Panc1 (cell line): ENCODE results near the gene NCK2. TPM values are rescaled to one million over a fixed set of nuclear protein-coding genes. Genes with fewer than 3 reads are reported as not detected.
"Not testable (repeated sequence)": the region's sequence is repeated elsewhere in the genome, so short reads cannot be mapped to it uniquely, and the experiment has no call there.

ENCODE experiments used
- ATAC-seq: fragments of 200-7000 bp; cut with Tn5 transposase; 2 replicates; pipeline ENCODE4 v1.9.1; 2020; ENCODE audit warnings: mild to moderate bottlenecking, moderate library complexity
- BruUV-seq: library from RNA; stranded (reverse); fragments of 400-500 nt; replicated peaks from 2 replicates; lab custom pipeline; 2021; lab: Mats Ljungman, UMichigan
- CTCF ChIA-PET: fragments of 300-600 bp; sonication (Branson Sonifier 250); formaldehyde crosslinking; loops from one replicate; lab custom pipeline; 2022; ENCODE audit warnings: antibody characterized with exemption; lab: Charles Lee
- POLR2A ChIA-PET: fragments of 300-600 bp; sonication (Branson Sonifier 250); formaldehyde crosslinking; loops from one replicate; lab custom pipeline; 2022; ENCODE audit warnings: antibody characterized with exemption; lab: Charles Lee
- DNase-seq: peaks from one replicate; pipeline ENCODE4 v3.0.0-alpha.2; 2010; ENCODE audit warnings: low read depth, low spot score
- H3K27ac ChIP-seq: 2 replicates; pipeline ENCODE4 v1.5.1; 2011; ENCODE audit warnings: mild to moderate bottlenecking, low read length, inconsistent platforms
- H3K27me3 ChIP-seq: fragments of 200-500 bp; sonication (Bioruptor generic); 2 replicates; pipeline ENCODE4 v1.6.0; 2014; ENCODE audit warnings: low read length, inconsistent platforms; ENCODE audit not compliant: control insufficient read depth, insufficient read depth
- H3K36me3 ChIP-seq: fragments of 200-500 bp; sonication (Bioruptor generic); 2 replicates; pipeline ENCODE4 v1.5.1; 2014; ENCODE audit warnings: inconsistent platforms, mild to moderate bottlenecking, low read length, moderate library complexity; ENCODE audit not compliant: control insufficient read depth, insufficient read depth
- H3K4me1 ChIP-seq: 2 replicates; pipeline ENCODE4 v1.5.1; 2011; ENCODE audit warnings: inconsistent platforms, mild to moderate bottlenecking, low read length, moderate library complexity; ENCODE audit not compliant: control insufficient read depth, insufficient read depth
- H3K4me3 ChIP-seq, 2 experiments: 2 replicates each; pipeline ENCODE4 v1.5.1; 2011 to 2012; ENCODE audit warnings: low read depth in 2 of 2, low read length in 2 of 2, mild to moderate bottlenecking in 2 of 2, inconsistent platforms in 1 of 2, moderate library complexity in 1 of 2
- H3K9me3 ChIP-seq: fragments of 200-500 bp; sonication (Bioruptor generic); 2 replicates; pipeline ENCODE4 v1.5.1; 2014; ENCODE audit warnings: low read depth, mild to moderate bottlenecking, inconsistent platforms, low read length, moderate library complexity; ENCODE audit not compliant: control insufficient read depth, insufficient read depth
- POLR2AphosphoS5 ChIP-seq: IDR thresholded peaks from 2 replicates; pipeline ENCODE4 v1.6.1; 2012; ENCODE audit warnings: mild to moderate bottlenecking, low read depth, low read length, moderate library complexity
- SIN3A ChIP-seq: IDR thresholded peaks from 2 replicates; pipeline ENCODE4 v1.6.1; 2012; ENCODE audit warnings: low read depth, mild to moderate bottlenecking, low read length, moderate library complexity, borderline replicate concordance; ENCODE audit not compliant: insufficient read depth
- TCF7L2 ChIP-seq: IDR thresholded peaks from 2 replicates; pipeline ENCODE4 v1.6.1; 2011; ENCODE audit warnings: mild to moderate bottlenecking, low read depth, low read length, inconsistent platforms
- in situ Hi-C: cut with HindIII; loops from 2 replicates; pipeline ENCODE4 v1.10.0; 2016; ENCODE audit warnings: low sequenced_read_pairs, low pct_unique_long_range_greater_than_20kb
- intact Hi-C: fragments of 100-400 bp; cut with micrococcal nuclease; formaldehyde crosslinking; loops from one replicate; pipeline ENCODE4 v1.10.0; 2022; ENCODE audit not compliant: unreplicated experiment
- total RNA-seq: library from RNA; stranded (reverse); gene quantifications from one replicate; pipeline ENCODE4 v1.2.1, GENCODE V29; 2021; ENCODE audit not compliant: unreplicated experiment
- TF ChIP-seq, protein P1 (sequence below): fragments of 450-650 bp; IDR thresholded peaks from 2 replicates; pipeline ENCODE4 v1.5.1; 2017; ENCODE audit warnings: mild to moderate bottlenecking
- TF ChIP-seq, protein P2 (sequence below), 2 experiments: IDR thresholded peaks; 2 replicates each; pipeline ENCODE4 v1.6.1; 2011 to 2012; ENCODE audit warnings: low read depth in 2 of 2, control low read depth in 1 of 2, low read length in 1 of 2, mild to moderate bottlenecking in 1 of 2, moderate library complexity in 1 of 2; ENCODE audit not compliant: insufficient read depth in 1 of 2

Gene NCK2
- total RNA-seq, 1 experiment from 2014 or later: 60.7 TPM

DNA sequence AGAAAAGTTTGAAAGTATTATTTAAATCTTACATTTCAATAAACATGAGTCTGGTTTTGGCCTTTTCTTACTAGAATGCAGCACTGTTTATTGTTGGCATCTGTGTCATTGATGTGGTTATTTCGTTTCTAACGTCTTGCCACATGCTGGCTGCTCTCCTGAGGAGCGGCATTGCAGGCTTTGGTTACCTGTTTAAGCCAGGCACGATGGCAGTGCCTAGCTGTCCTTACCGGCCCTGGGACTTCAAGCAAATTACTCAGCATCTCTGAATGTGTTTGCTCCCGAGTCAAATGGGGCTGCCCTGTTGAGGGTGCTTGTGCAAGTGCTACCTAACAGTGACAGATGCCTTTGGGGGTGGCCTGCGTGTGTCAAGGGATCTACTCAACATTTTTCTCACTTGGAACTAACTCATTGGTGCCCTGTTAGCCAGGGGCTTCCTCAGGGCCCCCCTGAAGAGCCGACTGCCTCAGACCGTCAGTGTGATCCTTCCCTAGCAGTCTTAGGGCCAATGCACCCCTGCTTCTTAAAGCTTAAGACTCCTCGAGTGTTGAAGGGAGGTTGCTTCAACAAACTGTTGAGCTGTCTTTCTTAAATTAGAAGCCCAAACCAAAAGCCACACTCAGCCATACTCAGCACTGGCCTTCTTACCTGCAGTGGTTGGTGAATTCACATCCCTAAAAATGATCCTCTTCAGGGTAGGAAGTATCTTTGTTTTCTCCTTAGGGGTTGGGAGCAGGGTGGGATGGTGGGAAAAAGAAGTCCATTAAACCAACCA lies 151.5 kb downstream of the NCK2 start:
- in situ Hi-C loops (no loop called here), intact Hi-C loops (no loop called here)
- no peaks in the 10 kb centered on the region for H3K36me3 ChIP-seq
- no peak overlapping the region for H3K4me3 ChIP-seq
- H3K27ac ChIP-seq: no peak overlapping the region
- H3K27me3 ChIP-seq: no peaks in the 10 kb centered on the region
- ChIA-PET CTCF (no interaction called here), POLR2A (no interaction called here)
- TF ChIP-seq TCF7L2 (no peak), SIN3A (no peak), POLR2AphosphoS5 (no peak)
- TF ChIP-seq, protein P1, sequence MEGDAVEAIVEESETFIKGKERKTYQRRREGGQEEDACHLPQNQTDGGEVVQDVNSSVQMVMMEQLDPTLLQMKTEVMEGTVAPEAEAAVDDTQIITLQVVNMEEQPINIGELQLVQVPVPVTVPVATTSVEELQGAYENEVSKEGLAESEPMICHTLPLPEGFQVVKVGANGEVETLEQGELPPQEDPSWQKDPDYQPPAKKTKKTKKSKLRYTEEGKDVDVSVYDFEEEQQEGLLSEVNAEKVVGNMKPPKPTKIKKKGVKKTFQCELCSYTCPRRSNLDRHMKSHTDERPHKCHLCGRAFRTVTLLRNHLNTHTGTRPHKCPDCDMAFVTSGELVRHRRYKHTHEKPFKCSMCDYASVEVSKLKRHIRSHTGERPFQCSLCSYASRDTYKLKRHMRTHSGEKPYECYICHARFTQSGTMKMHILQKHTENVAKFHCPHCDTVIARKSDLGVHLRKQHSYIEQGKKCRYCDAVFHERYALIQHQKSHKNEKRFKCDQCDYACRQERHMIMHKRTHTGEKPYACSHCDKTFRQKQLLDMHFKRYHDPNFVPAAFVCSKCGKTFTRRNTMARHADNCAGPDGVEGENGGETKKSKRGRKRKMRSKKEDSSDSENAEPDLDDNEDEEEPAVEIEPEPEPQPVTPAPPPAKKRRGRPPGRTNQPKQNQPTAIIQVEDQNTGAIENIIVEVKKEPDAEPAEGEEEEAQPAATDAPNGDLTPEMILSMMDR: no peak
- TF ChIP-seq, protein P2, sequence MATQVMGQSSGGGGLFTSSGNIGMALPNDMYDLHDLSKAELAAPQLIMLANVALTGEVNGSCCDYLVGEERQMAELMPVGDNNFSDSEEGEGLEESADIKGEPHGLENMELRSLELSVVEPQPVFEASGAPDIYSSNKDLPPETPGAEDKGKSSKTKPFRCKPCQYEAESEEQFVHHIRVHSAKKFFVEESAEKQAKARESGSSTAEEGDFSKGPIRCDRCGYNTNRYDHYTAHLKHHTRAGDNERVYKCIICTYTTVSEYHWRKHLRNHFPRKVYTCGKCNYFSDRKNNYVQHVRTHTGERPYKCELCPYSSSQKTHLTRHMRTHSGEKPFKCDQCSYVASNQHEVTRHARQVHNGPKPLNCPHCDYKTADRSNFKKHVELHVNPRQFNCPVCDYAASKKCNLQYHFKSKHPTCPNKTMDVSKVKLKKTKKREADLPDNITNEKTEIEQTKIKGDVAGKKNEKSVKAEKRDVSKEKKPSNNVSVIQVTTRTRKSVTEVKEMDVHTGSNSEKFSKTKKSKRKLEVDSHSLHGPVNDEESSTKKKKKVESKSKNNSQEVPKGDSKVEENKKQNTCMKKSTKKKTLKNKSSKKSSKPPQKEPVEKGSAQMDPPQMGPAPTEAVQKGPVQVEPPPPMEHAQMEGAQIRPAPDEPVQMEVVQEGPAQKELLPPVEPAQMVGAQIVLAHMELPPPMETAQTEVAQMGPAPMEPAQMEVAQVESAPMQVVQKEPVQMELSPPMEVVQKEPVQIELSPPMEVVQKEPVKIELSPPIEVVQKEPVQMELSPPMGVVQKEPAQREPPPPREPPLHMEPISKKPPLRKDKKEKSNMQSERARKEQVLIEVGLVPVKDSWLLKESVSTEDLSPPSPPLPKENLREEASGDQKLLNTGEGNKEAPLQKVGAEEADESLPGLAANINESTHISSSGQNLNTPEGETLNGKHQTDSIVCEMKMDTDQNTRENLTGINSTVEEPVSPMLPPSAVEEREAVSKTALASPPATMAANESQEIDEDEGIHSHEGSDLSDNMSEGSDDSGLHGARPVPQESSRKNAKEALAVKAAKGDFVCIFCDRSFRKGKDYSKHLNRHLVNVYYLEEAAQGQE (IDR thresholded peaks at IDR 0.05; ENCODE audit: insufficient read depth in 1 of 2, low read depth in 2 of 2, low read length in 1 of 2): no peak
- H3K4me1 ChIP-seq: no peaks in the 10 kb centered on the region
- DNase-seq: no peak
- no TSS peak for BruUV-seq
- ATAC-seq: no peak
- no peaks in the 10 kb centered on the region for H3K9me3 ChIP-seq

DNA sequence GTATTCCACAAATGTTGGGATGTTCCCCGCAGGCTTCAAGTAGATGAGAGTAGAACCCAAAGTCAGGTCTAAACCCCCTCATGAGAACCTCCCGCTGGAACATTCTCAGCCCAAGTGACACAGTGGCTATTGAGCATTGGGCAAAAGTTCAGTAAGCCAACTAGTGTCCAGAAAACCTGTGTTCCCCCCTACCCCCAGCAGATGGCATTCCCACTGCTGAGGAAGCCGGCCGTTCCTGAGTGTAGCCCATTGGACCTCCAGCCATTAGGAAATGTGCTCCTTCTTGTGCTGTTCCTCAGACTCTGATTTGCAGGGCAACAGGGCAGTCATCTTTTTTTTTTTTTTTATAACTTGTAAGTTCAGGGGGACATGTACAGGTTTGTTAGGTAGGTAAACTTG lies 152.1 kb downstream of the NCK2 start:
- Histone ChIP-seq H3K4me3 (no peak overlapping the region), H3K27me3 (no peaks in the 10 kb centered on the region), H3K4me1 (no peaks in the 10 kb centered on the region), H3K27ac (no peak overlapping the region), H3K9me3 (no peaks in the 10 kb centered on the region), H3K36me3 (no peaks in the 10 kb centered on the region)
- ATAC-seq (no peak), DNase-seq (no peak)
- intact Hi-C loops: no loop called here
- BruUV-seq: no TSS peak
- CTCF ChIA-PET: no interaction called here
- POLR2A ChIA-PET: no interaction called here
- TF ChIP-seq, protein P2 (IDR thresholded peaks at IDR 0.05; ENCODE audit: insufficient read depth in 1 of 2, low read depth in 2 of 2, low read length in 1 of 2): no peak
- no peak for TF ChIP-seq TCF7L2
- TF ChIP-seq POLR2AphosphoS5: no peak
- TF ChIP-seq, protein P1: 0 out of 2 replicates have a peak, but pooled peaks have one; percentile 17
- no peak for TF ChIP-seq SIN3A
- in situ Hi-C loops: no loop called here

DNA sequence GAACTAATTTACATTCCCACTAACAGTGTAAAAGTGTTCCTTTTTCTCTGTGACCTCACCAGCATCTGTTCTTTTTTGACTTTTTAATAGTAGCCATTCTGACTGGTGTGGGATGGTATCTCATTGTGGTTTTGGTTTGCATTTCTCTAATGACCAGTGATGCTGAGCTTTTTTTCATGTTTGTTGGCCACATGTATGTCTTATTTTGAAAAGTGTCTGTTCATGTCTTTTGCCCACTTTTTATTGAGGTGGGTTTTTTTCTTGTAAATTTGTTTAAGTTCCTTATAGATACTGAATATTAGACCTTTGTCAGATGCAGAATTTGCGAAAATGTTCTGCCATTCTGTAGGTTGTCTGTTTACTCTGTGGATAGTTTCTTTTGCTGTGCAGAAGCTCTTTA lies 153.0 kb downstream of the NCK2 start:
- intact Hi-C loops, CTCF ChIA-PET, BruUV-seq: not testable (repeated sequence)

More for the DNA sequence above, 153.0 kb downstream of the NCK2 start:
- H3K9me3 ChIP-seq, in situ Hi-C loops, H3K4me1 ChIP-seq, ATAC-seq, H3K27ac ChIP-seq, DNase-seq, H3K36me3 ChIP-seq, H3K4me3 ChIP-seq, H3K27me3 ChIP-seq, POLR2A ChIA-PET: not testable (repeated sequence)
